Stimulated activated CD4-positive, alpha-beta T cell treated with anti-CD3 and anti-CD28 coated beads, Interleukin-15, amount 100 ng/mL, for 1 hour (primary cell): ENCODE measurements around the gene COG1.
"Not testable (repeated sequence)": the region's sequence is repeated elsewhere in the genome, so short reads cannot be mapped to it uniquely, and the experiment has no call there.

Source experiments
- DNase-seq, 2 donors: peaks; one replicate each; pipeline ENCODE4 v3.0.0-alpha.2; 2020; ENCODE audit warnings: low read depth in 1 of 2, low spot score in 1 of 2

COG1 gene

GRCh38 chr17:73192894-73193701 is at the start of gene COG1:
Gene COG1, plus strand, starts transcription at chr17:73193055. Its CDS starts 15 bp downstream, at chr17:73193070.
- DNase-seq: peak; percentile 77 to 86

GRCh38 chr17:73144209-73144608 is 48.6 kb upstream of the COG1 start:
- not testable (repeated sequence) for DNase-seq

- no peak for DNase-seq
Measured at GRCh38 chr17:73145641-73146040, 47.2 kb upstream of the COG1 start.

- not testable (repeated sequence) for DNase-seq
Measured at GRCh38 chr17:73147791-73148190, 45.1 kb upstream of the COG1 start.

- DNase-seq: no peak
Measured at GRCh38 chr17:73148540-73149334, 44.1 kb upstream of the COG1 start.

GRCh38 chr17:73150622-73151300 is 42.1 kb upstream of the COG1 start:
- DNase-seq: not testable (repeated sequence)

GRCh38 chr17:73151916-73152632 is 40.8 kb upstream of the COG1 start:
- no peak for DNase-seq

GRCh38 chr17:73155410-73156165 is 37.3 kb upstream of the COG1 start:
- DNase-seq: no peak

GRCh38 chr17:73156166-73156840 is 36.6 kb upstream of the COG1 start:
- peak; percentile 17 to 41 for DNase-seq

- no peak for DNase-seq
Measured at GRCh38 chr17:73156887-73157520, 35.9 kb upstream of the COG1 start.

- DNase-seq: no peak
Measured at GRCh38 chr17:73157521-73157890, 35.3 kb upstream of the COG1 start.

- no peak for DNase-seq
Measured at GRCh38 chr17:73158133-73158532, 34.7 kb upstream of the COG1 start.

- DNase-seq: no peak
Measured at GRCh38 chr17:73160980-73161630, 31.8 kb upstream of the COG1 start.

- DNase-seq: no peak
Measured at GRCh38 chr17:73163043-73163442, 29.8 kb upstream of the COG1 start.

- no peak for DNase-seq
Measured at GRCh38 chr17:73165616-73166404, 27.0 kb upstream of the COG1 start.

GRCh38 chr17:73166731-73167581 is 25.9 kb upstream of the COG1 start:
- no peak for DNase-seq

GRCh38 chr17:73168667-73169066 is 24.2 kb upstream of the COG1 start:
- DNase-seq: no peak
